Measurements from ENCODE around the gene ADAMTS14. TPM values are rescaled to one million over a fixed set of nuclear protein-coding genes. Genes with fewer than 3 reads are reported as not detected.

Gene ADAMTS14
- total RNA-seq, 1 experiment from 2014 or later = 1.6 TPM

DNA sequence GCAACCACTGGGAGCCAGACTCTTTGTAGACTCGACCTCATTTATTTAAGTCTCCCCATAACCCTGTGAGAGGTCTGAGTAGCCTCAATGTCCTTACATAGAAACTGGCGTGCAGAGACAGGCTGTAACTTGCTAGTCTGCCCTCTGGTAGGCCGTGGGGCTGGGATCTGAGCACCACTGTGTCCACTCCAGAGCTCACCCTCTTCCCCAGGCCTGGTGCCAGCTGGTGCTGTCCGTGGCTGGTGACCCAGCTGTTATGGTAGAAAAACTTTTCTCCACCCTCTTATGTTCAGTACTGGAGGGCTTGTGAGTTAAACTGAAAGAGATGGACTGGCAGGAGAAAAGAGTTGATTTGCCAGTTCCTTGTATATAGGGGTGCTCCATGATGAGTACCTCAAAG, 41.9 kb downstream of the ADAMTS14 start:
- no peak overlapping the region for H3K4me2 ChIP-seq (ENCODE audit: insufficient read depth, insufficient read length, low read length)
- H4K5ac ChIP-seq (ENCODE audit: insufficient read length, low read depth, low read length) = no peak overlapping the region
- DNase-seq = no peak
- H3K23ac ChIP-seq (ENCODE audit: insufficient read length, low read depth, low read length) = no peak overlapping the region
- H3K9me3 ChIP-seq (ENCODE audit: control insufficient read depth, low read depth, low read length) = no peaks in the 10 kb centered on the region
- H2AFZ ChIP-seq (ENCODE audit: low read length) = no peak overlapping the region
- no peak overlapping the region for H2BK120ac ChIP-seq (ENCODE audit: low read depth, low read length, poor library complexity, severe bottlenecking)
- no peak overlapping the region for H3K56ac ChIP-seq (ENCODE audit: insufficient read length, low read depth, low read length)
- no peak overlapping the region for H2AK5ac ChIP-seq (ENCODE audit: insufficient read length, low read length)
- no peak overlapping the region for H2BK20ac ChIP-seq (ENCODE audit: low read depth, low read length, poor library complexity, severe bottlenecking)
- H3K36me3 Mint-ChIP-seq (ENCODE audit: insufficient read depth in 1 of 3, low read depth in 3 of 3) = no peaks in the 10 kb centered on the region; a peak in 1 of 7 replicates
- no peaks in the 10 kb centered on the region; the same call in 1 of the 2 replicates for H3K27me3 Mint-ChIP-seq (ENCODE audit: low read depth)
- no CpG with 5 or more reads among the region's 4 CpGs for WGBS (ENCODE audit: extremely low coverage, insufficient read length, low lambda C conversion rate)
- no peaks in the 10 kb centered on the region for H4K20me1 ChIP-seq (ENCODE audit: control insufficient read depth, insufficient read depth, insufficient read length)
- no peak overlapping the region for H4K91ac ChIP-seq (ENCODE audit: insufficient read length, low read depth, low read length)
- H3K27ac ChIP-seq (ENCODE audit: insufficient read length, low read depth, low read length) = no peak overlapping the region
- TF ChIP-seq, protein P1, sequence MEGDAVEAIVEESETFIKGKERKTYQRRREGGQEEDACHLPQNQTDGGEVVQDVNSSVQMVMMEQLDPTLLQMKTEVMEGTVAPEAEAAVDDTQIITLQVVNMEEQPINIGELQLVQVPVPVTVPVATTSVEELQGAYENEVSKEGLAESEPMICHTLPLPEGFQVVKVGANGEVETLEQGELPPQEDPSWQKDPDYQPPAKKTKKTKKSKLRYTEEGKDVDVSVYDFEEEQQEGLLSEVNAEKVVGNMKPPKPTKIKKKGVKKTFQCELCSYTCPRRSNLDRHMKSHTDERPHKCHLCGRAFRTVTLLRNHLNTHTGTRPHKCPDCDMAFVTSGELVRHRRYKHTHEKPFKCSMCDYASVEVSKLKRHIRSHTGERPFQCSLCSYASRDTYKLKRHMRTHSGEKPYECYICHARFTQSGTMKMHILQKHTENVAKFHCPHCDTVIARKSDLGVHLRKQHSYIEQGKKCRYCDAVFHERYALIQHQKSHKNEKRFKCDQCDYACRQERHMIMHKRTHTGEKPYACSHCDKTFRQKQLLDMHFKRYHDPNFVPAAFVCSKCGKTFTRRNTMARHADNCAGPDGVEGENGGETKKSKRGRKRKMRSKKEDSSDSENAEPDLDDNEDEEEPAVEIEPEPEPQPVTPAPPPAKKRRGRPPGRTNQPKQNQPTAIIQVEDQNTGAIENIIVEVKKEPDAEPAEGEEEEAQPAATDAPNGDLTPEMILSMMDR (conservative IDR thresholded peaks at IDR 0.05) = no peak
- H3K9ac ChIP-seq (ENCODE audit: extremely low read depth, insufficient read length, low read length) = no peak overlapping the region
- no peak overlapping the region for H3K18ac ChIP-seq (ENCODE audit: insufficient read length, low read depth, low read length)
- no peaks in the 10 kb centered on the region for H3K79me1 ChIP-seq (ENCODE audit: insufficient read depth, low read depth, low read length, poor library complexity, severe bottlenecking)
- no peak overlapping the region for H3K4ac ChIP-seq (ENCODE audit: low read depth, low read length)
- no peak overlapping the region for H2BK5ac ChIP-seq (ENCODE audit: insufficient read length, low read length)
- H2BK15ac ChIP-seq (ENCODE audit: low read depth, low read length) = no peak overlapping the region
- H3K4me1 Mint-ChIP-seq = peaks cover 18 to 19% of the 10 kb centered on the region in 2 experiments
- H2BK12ac ChIP-seq (ENCODE audit: insufficient read length, low read depth, low read length) = no peak overlapping the region
- H3K27me3 ChIP-seq (ENCODE audit: insufficient read depth, low read length) = no peaks in the 10 kb centered on the region
- H3T11ph ChIP-seq (ENCODE audit: low read length) = no peak overlapping the region
- no peaks in the 10 kb centered on the region for H3K4me1 ChIP-seq (ENCODE audit: insufficient read depth, low read length)
- H3K14ac ChIP-seq (ENCODE audit: insufficient read depth, low read length) = no peak overlapping the region
- no peak overlapping the region for H4K8ac ChIP-seq (replicated peaks; ENCODE audit: insufficient read length, low read depth, low read length)
- no peak overlapping the region for H3K4me3 Mint-ChIP-seq
- H3K27ac Mint-ChIP-seq = no peak overlapping the region; a peak in 1 of 7 replicates
- H3K23me2 ChIP-seq (ENCODE audit: insufficient read length, low read depth, low read length, poor library complexity, severe bottlenecking) = no peaks in the 10 kb centered on the region
- H3K9me3 Mint-ChIP-seq = no peaks in the 10 kb centered on the region
- H3K79me2 ChIP-seq (ENCODE audit: insufficient read depth, low read length) = no peaks in the 10 kb centered on the region
